ENCODE measurements around the gene RNF144A. TPM values are rescaled to one million over a fixed set of nuclear protein-coding genes. Genes with fewer than 3 reads are reported as not detected.

The RNF144A gene
- total RNA-seq, 1 experiment from 2014 or later: 9.5 TPM

- CTCF ChIA-PET: no interaction called here
- Histone ChIP-seq H3K27ac (ENCODE audit: low read length) (no peak overlapping the region), H3K9ac (ENCODE audit: low read length) (no peak overlapping the region), H2AFZ (ENCODE audit: low read length) (no peak overlapping the region), H4K20me1 (ENCODE audit: low read length) (no peaks in the 10 kb centered on the region), H3K9me3 (ENCODE audit: low read length) (no peaks in the 10 kb centered on the region), H3K36me3 (ENCODE audit: low read depth, low read length) (no peaks in the 10 kb centered on the region), H3K79me2 (ENCODE audit: low read length) (no peaks in the 10 kb centered on the region), H3K4me3 (ENCODE audit: low read length) (no peak overlapping the region), H3K27me3 (ENCODE audit: low read length) (no peaks in the 10 kb centered on the region), H3K9me2 (replicated peaks; ENCODE audit: low read length) (no peaks in the 10 kb centered on the region), H3K4me2 (ENCODE audit: low read length) (no peak overlapping the region), H3K4me1 (ENCODE audit: insufficient read depth, low read length) (peaks cover 5% of the 10 kb centered on the region; the same call in 1 of the 2 replicates), H3F3A (ENCODE audit: low read length, unreplicated experiment) (no peaks in the 10 kb centered on the region)
- ATAC-seq (no peak), DNase-seq (no peak)
- POLR2A ChIA-PET (ENCODE audit: unreplicated experiment): no interaction called here
- intact Hi-C loops (cut with micrococcal nuclease): no loop called here
- no TSS peak for BruUV-seq (replicated peaks)
- TF ChIP-seq CTCF (conservative IDR thresholded peaks at IDR 0.05; ENCODE audit: low read depth, low read length) (no peak), EZH2 (IDR thresholded peaks at IDR 0.05; ENCODE audit: low read length, unreplicated experiment) (no peak), EZH2phosphoT487 (IDR thresholded peaks at IDR 0.05; ENCODE audit: borderline replicate concordance, low read length) (no peak)
These were observed 38.7 kb upstream of the RNF144A start for GRCh38 chr2:6878549-6878948.

GRCh38 chr2:6879011-6879410, 38.2 kb upstream of the RNF144A start:
- no peaks in the 10 kb centered on the region for H3K36me3 ChIP-seq (ENCODE audit: low read depth, low read length)
- no TSS peak for BruUV-seq (replicated peaks)

More at GRCh38 chr2:6879011-6879410, 38.2 kb upstream of the RNF144A start:
- intact Hi-C loops (cut with micrococcal nuclease): no loop called here
- POLR2A ChIA-PET (ENCODE audit: unreplicated experiment): no interaction called here
- Histone ChIP-seq H3K27ac (ENCODE audit: low read length) (no peak overlapping the region), H3K4me2 (ENCODE audit: low read length) (no peak overlapping the region), H2AFZ (ENCODE audit: low read length) (no peak overlapping the region), H4K20me1 (ENCODE audit: low read length) (no peaks in the 10 kb centered on the region), H3K4me3 (ENCODE audit: low read length) (no peak overlapping the region), H3K4me1 (ENCODE audit: insufficient read depth, low read length) (peaks cover 5% of the 10 kb centered on the region; the same call in 1 of the 2 replicates), H3K27me3 (ENCODE audit: low read length) (no peaks in the 10 kb centered on the region), H3F3A (ENCODE audit: low read length, unreplicated experiment) (no peaks in the 10 kb centered on the region), H3K9ac (ENCODE audit: low read length) (no peak overlapping the region), H3K9me3 (ENCODE audit: low read length) (no peaks in the 10 kb centered on the region), H3K9me2 (replicated peaks; ENCODE audit: low read length) (no peaks in the 10 kb centered on the region), H3K79me2 (ENCODE audit: low read length) (no peaks in the 10 kb centered on the region)
- DNase-seq (no peak), ATAC-seq (no peak)
- TF ChIP-seq EZH2phosphoT487 (IDR thresholded peaks at IDR 0.05; ENCODE audit: borderline replicate concordance, low read length) (no peak), EZH2 (IDR thresholded peaks at IDR 0.05; ENCODE audit: low read length, unreplicated experiment) (no peak), CTCF (conservative IDR thresholded peaks at IDR 0.05; ENCODE audit: low read depth, low read length) (no peak)
- CTCF ChIA-PET: no interaction called here
